Skin of body (tissue), 2 donors: ENCODE results near the gene GRAP. TPM values are rescaled to one million over a fixed set of nuclear protein-coding genes. Genes with fewer than 3 reads are reported as not detected.
"Not testable (repeated sequence)": the region's sequence is repeated elsewhere in the genome, so short reads cannot be mapped to it uniquely, and the experiment has no call there.

ENCODE experiments used
- DNase-seq: peaks from one replicate; lab custom pipeline; 2025; lab: John Stamatoyannopoulos, UW
- total RNA-seq: library from RNA; depleted of rRNA; stranded (reverse); fragments of >200 nt; gene quantifications from one replicate; pipeline ENCODE4 v1.2.3, GENCODE V29; 2014

GRAP gene
- 2.2 TPM for total RNA-seq

GRCh38 chr17:19046782-19047375 is at the start of gene GRAP:
TSS of gene GRAP (minus strand) at chr17:19046957. CDS start at chr17:19046926, 31 bp downstream.
- DNase-seq: not testable (repeated sequence)

GRCh38 chr17:19093684-19094438 is 47.1 kb upstream of the GRAP start:
- not testable (repeated sequence) for DNase-seq

GRCh38 chr17:19092737-19093683 is 46.3 kb upstream of the GRAP start:
- DNase-seq: not testable (repeated sequence)

- DNase-seq: not testable (repeated sequence)
These were observed 43.5 kb upstream of the GRAP start for GRCh38 chr17:19090058-19090772.

GRCh38 chr17:19088804-19089685 is 42.3 kb upstream of the GRAP start:
- DNase-seq: not testable (repeated sequence)

- DNase-seq: not testable (repeated sequence)
These were observed 30.6 kb upstream of the GRAP start for GRCh38 chr17:19077386-19077785.

GRCh38 chr17:19076398-19077192 is 29.8 kb upstream of the GRAP start:
- DNase-seq: not testable (repeated sequence)

- not testable (repeated sequence) for DNase-seq
These were observed 23.8 kb upstream of the GRAP start for GRCh38 chr17:19070318-19071168.

GRCh38 chr17:19064378-19064777 is 17.6 kb upstream of the GRAP start:
- DNase-seq: not testable (repeated sequence)

- DNase-seq: not testable (repeated sequence)
These were observed 16.7 kb upstream of the GRAP start for GRCh38 chr17:19063326-19063956.

- DNase-seq: not testable (repeated sequence)
These were observed 16.1 kb upstream of the GRAP start for GRCh38 chr17:19062718-19063325.

GRCh38 chr17:19062009-19062717 is 15.4 kb upstream of the GRAP start:
- DNase-seq: not testable (repeated sequence)

- not testable (repeated sequence) for DNase-seq
These were observed 8.7 kb upstream of the GRAP start for GRCh38 chr17:19055447-19055846.

GRCh38 chr17:19048826-19049225 is 2.1 kb upstream of the GRAP start:
- DNase-seq: not testable (repeated sequence)

GRCh38 chr17:19047510-19047909 is 753 bp upstream of the GRAP start:
- DNase-seq: not testable (repeated sequence)

- not testable (repeated sequence) for DNase-seq
These were observed 2.1 kb downstream of the GRAP start for GRCh38 chr17:19044643-19045042.

GRCh38 chr17:19043032-19043431 is 3.7 kb downstream of the GRAP start:
- not testable (repeated sequence) for DNase-seq
